Uterus (tissue), 4 donors: Measurements from ENCODE around the gene TTC31. TPM values are rescaled to one million over a fixed set of nuclear protein-coding genes. Genes with fewer than 3 reads are reported as not detected.
"Not testable (repeated sequence)": the region's sequence is repeated elsewhere in the genome, so short reads cannot be mapped to it uniquely, and the experiment has no call there.

Source experiments
- DNase-seq, 2 donors: peaks; one replicate each; pipeline ENCODE4 v3.0.0-alpha.2; 2019 to 2020
- H3K27ac ChIP-seq, 2 donors: fragments of 200-600 bp; sonication (generic); 1 replicate in 1 of 2; 2 replicates in 1 of 2; pipeline ENCODE4 v1.5.1; 2016 to 2018
- H3K27me3 ChIP-seq, 2 donors: fragments of 200-600 bp; sonication (generic); one replicate each; pipeline ENCODE4 v1.5.1; 2018 to 2019; ENCODE audit warnings: control low read depth in 1 of 2
- H3K36me3 ChIP-seq, 2 donors: fragments of 200-600 bp; sonication (generic); one replicate each; pipeline ENCODE4 v1.5.1; 2019; ENCODE audit warnings: control low read depth in 1 of 2
- H3K4me1 ChIP-seq, 2 donors: fragments of 200-600 bp; sonication (generic); one replicate each; pipeline ENCODE4 v1.5.1; 2018 to 2019; ENCODE audit warnings: control low read depth in 1 of 2
- H3K4me3 ChIP-seq, 2 donors: fragments of 200-600 bp; sonication (generic); 1 replicate in 1 of 2; 2 replicates in 1 of 2; pipeline ENCODE4 v1.5.1; 2018 to 2019; ENCODE audit warnings: mild to moderate bottlenecking in 1 of 2
- H3K9me3 ChIP-seq, 2 donors: fragments of 200-600 bp; sonication (generic); one replicate each; pipeline ENCODE4 v1.5.1; 2019; ENCODE audit warnings: control low read depth in 1 of 2
- CTCF ChIP-seq, 4 experiments: fragments of 200-600 bp in 2 of 4; fragments of 450-650 bp in 2 of 4; sonication (generic) in 2 of 4; IDR thresholded peaks; one replicate each; pipeline ENCODE4 v1.5.1; 2016 to 2019; ENCODE audit warnings: antibody characterized with exemption in 4 of 4, mild to moderate bottlenecking in 2 of 4, moderate library complexity in 1 of 4
- POLR2A ChIP-seq, 2 donors: fragments of 450-650 bp; IDR thresholded peaks; one replicate each; pipeline ENCODE4 v1.6.1; 2016; ENCODE audit warnings: antibody characterized with exemption in 2 of 2, mild to moderate bottlenecking in 1 of 2, moderate library complexity in 1 of 2
- intact Hi-C: fragments of 100-400 bp; cut with DNase I; formaldehyde crosslinking; loops from one replicate; pipeline ENCODE4 v1.15.1; 2023; ENCODE audit warnings: low total_unique reads
- total RNA-seq, 4 donors: library from RNA; depleted of rRNA in 3 of 4; stranded (reverse); fragments of >200 nt in 3 of 4; gene quantifications; one replicate each; pipeline versions ENCODE4 v1.1.0 to v1.2.4, GENCODE V29; 2014 to 2023
- donor health status: DM: yes; HTN: yes; CAD: no.

TTC31 gene
- total RNA-seq, 4 donors from 2014 or later, result 8.5 to 29.2 (median 17.5) TPM

GRCh38 chr2:74441690-74442482, 41.0 kb upstream of the TTC31 start, which contains the start of gene RTKN:
TSS of gene RTKN (minus strand) at chr2:74441937. CDS start at chr2:74441816, 121 bp downstream.
- H3K4me3 ChIP-seq, result peak within 1 kb of the TSS; percentile 39 to 45
- peak within 1 kb of the TSS; percentile 73 to 82 for H3K27ac ChIP-seq
- no peaks in the 10 kb centered on the region for H3K9me3 ChIP-seq
- peaks cover 0 to 9% of the 10 kb centered on the region in 2 donors for H3K4me1 ChIP-seq
- no peak for DNase-seq
- intact Hi-C loops, result no loop called here
- TF ChIP-seq CTCF (IDR thresholded peaks at IDR 0.05), result no peak
- peak in 1 of 2 donors; percentile 36 for TF ChIP-seq POLR2A (IDR thresholded peaks at IDR 0.05)
- H3K27me3 ChIP-seq, result peaks cover 0 to 5% of the 10 kb centered on the region in 2 donors
- no peaks in the 10 kb centered on the region for H3K36me3 ChIP-seq

GRCh38 chr2:74442483-74443297, 40.2 kb upstream of the TTC31 start:
- DNase-seq, H3K36me3 ChIP-seq, H3K27me3 ChIP-seq, intact Hi-C loops, H3K9me3 ChIP-seq, H3K4me3 ChIP-seq, H3K27ac ChIP-seq, H3K4me1 ChIP-seq: not testable (repeated sequence)

- Histone ChIP-seq H3K27me3 (peaks cover 0 to 5% of the 10 kb centered on the region in 2 donors), H3K4me1 (peaks cover 0 to 1% of the 10 kb centered on the region in 2 donors), H3K27ac (no peak overlapping the region), H3K36me3 (no peaks in the 10 kb centered on the region), H3K9me3 (no peaks in the 10 kb centered on the region), H3K4me3 (no peak overlapping the region)
- TF ChIP-seq CTCF (IDR thresholded peaks at IDR 0.05) (no peak), POLR2A (IDR thresholded peaks at IDR 0.05) (no peak)
- intact Hi-C loops, result no loop called here
- DNase-seq, result no peak
Observed at GRCh38 chr2:74444498-74445318, 38.2 kb upstream of the TTC31 start.

GRCh38 chr2:74447230-74447999, 35.5 kb upstream of the TTC31 start:
- no peaks in the 10 kb centered on the region for H3K4me1 ChIP-seq
- intact Hi-C loops, result no loop called here
- no peaks in the 10 kb centered on the region for H3K9me3 ChIP-seq
- H3K27ac ChIP-seq, result no peak overlapping the region
- TF ChIP-seq POLR2A (IDR thresholded peaks at IDR 0.05) (no peak), CTCF (IDR thresholded peaks at IDR 0.05) (no peak)
- DNase-seq, result no peak
- no peak overlapping the region for H3K4me3 ChIP-seq
- H3K36me3 ChIP-seq, result no peaks in the 10 kb centered on the region
- no peaks in the 10 kb centered on the region for H3K27me3 ChIP-seq

GRCh38 chr2:74448771-74449170, 34.1 kb upstream of the TTC31 start:
- H3K36me3 ChIP-seq, result no peaks in the 10 kb centered on the region
- TF ChIP-seq CTCF (IDR thresholded peaks at IDR 0.05) (no peak), POLR2A (IDR thresholded peaks at IDR 0.05) (no peak)
- DNase-seq, result no peak
- H3K27me3 ChIP-seq, result no peaks in the 10 kb centered on the region
- H3K4me1 ChIP-seq, result no peaks in the 10 kb centered on the region
- H3K4me3 ChIP-seq, result no peak overlapping the region
- H3K9me3 ChIP-seq, result no peaks in the 10 kb centered on the region
- H3K27ac ChIP-seq, result no peak overlapping the region
- intact Hi-C loops, result no loop called here
